NCI-H2029 treated with DMSO at 0.1 percent for 48 hours (cell line): ENCODE measurements around the gene TSSK2.

ENCODE experiments used
- DNase-seq: peaks from one replicate; lab custom pipeline; 2025; lab: John Stamatoyannopoulos, UW

The TSSK2 gene

DNA sequence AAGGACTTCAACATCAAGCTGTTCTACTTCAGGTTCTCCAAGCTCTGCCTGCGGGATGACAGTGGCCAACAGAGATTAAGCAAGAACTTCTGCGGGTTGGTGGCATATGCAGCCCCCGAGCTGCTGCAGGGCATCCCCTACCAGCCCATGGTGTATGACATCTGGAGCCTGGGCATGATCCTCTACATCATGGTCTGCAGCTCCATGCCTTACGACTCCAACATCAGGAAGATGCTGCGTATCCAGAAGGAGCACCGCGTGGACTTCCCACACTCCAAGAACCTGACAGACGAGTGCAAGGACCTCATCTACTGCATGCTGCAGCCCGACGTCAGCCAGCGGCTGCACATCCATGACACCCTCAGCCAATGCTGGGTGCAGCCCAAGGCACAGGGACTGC, 6.1 kb upstream of the TSSK2 start:
- DNase-seq, result no peak

DNA sequence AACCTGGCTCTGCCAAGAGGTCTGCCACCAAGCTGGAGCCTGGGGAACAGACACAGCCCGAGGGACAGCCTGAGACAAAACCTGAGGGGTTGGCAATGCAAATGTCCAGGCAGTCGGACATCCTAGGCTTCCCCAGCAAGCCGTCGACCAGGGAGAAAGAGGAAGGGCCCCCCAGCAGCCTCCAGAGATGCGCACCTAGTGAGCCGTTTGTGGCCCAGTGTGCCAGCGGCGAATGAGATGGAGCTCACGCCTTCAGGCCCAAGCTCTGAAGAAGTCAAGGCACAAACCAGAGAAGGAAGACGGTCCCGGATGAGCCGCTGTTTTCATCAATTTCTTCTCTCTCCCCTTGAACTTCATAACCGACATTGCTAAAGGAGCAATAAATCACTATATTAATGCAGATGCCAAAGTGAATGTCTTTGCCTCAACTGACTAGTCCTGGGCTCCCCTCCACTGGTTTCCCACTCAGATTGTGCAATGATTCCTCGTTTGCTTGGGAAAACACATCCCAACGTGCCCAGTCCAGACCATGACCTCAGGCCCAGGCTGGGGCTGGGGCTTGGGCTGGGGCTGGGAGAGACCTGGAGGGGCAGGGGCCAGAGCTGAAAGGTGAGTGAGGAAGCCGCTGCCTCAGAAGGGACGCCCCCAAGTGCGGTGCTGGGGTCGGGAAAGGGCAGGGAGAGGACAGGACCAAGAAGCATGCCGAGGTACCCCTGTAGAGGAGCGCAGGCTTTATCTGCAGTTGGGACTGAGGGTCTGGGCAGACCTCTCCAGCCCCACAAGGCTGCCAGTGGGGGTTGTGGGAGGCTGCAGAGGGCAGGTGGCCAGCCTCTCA, 5.4 kb upstream of the TSSK2 start:
- no peak for DNase-seq

DNA sequence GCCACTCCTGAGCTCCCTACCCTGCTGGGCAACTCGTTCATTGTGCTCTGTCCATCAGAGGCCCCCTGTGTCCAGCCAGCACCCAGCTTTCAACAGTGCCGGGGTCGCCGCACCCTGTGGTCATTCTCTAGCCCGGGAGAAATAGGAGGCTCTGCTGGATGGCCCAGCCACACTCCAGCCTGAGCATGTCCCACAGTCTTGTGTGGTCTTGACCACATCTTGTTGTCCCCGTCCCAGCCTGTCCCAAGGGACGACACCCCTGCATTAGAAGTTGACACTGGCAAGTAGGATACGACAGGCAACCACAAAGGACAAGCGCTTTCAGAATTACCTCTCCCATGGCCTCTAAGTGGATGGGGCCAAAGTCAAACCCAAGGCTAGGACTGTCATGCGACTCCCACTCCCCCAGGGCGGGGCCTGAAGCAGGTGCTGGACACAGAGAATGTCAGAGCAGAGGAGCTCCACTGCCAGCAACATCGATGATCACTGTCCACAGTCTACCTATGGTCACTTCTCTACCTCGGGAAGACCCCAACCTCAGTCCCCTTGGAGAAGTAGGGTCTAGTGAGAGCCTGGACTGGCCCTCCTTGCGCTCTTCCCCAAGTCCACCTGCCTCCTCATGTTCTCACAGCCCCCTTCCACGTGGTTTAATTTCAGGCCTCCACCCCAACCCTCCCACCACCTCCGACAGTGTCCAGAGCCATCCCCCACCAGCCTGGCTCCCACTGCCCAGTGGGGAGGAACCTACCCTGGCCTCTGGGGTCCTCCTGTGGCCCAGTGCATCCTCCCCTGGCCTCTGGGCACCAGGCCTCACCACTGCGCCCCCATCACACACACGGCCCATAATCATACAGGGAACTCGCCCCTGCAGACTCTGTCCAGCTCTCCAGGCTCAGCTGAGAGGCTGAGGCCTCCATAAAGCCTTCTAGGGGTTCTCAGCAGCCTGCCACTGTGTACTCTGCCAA, 4.5 kb upstream of the TSSK2 start:
- DNase-seq, result no peak

DNA sequence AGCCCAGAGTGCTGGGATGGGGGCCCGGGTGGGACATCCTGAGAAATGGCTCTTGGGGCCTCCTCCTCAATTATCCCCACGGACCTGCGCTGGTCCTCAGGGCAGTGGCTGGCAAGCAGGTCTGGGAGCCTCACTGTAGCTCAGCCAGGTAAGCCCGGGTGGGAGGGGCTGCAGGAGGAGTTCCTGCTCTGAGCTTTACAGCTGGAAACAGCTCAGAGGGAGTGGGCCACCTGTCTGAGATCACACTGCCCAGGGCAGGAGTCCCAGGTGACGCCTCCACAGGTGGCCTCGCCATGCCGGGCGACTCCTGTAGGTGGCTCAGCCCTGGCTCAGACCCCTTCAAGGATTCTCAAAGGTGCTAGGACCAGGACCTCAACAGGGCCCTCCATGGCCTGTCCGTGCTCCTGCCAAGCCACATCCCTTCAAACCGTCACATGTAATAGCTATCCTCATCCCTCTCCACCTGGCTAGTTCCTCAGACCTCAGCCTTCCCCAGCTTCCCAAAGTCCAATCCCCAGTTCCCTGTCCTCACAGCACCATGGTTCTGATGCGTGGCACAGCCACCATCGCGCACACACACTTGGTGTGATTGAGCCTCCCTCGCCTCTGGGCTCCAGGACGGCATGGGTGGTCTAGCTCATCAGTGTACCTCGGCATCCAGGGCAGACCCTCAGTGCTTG, 3.6 kb upstream of the TSSK2 start:
- DNase-seq, result no peak

DNA sequence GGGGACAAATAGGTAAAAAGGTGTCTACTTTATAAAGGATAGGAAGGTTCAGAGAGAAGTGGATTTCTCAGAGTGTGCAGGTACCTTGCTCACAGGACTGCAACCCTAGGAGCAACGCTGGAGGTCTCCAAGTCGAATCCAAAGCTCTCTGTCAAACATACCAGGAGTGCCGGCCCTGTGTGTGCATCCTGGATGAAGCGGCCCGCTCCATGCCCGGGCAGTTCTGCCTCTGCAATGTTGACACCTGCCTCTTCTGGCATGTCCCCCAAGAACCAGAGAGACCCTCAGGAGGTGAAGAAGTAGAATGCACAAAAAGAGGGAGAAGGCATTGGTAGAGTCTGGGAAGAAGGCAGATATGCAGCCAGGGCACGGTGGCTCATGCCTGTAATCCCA, 3.1 kb upstream of the TSSK2 start:
- DNase-seq, result no peak

DNA sequence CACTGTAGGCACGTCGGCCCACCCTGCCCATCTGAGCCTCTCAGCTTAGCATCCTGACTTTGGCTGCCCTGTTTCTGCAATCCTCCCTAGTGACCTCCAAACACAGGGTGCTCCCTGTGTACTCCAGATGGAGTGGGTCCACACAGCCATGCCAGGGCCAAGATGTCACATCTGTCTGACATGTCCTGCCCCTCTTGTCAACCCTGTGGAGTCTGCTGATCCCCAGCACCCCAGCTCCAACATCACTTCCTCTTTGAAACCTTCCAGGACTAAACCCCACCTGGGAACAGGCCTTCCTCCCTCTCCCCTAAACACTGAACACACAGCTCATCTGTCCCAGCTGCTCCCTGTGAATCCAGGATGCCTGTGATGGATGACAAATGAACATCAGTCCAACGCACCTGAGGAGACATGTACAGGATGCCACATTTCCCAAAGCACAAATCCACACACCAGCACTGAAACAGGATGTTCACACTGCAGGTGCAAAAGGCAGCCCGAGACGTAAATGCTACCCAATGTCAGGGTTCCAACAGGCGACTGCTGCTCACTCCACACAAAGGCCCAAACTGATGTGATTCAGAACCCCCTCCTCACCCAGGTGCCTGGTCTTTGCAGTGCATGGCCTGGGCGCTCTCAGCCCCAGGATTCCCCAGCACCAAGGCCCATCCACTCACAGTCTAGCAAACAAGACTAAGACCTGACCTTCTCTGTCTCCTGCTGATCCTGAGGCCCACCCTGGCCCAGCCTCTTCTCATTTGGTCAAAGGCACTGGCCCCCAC, 2.0 kb upstream of the TSSK2 start:
- no peak for DNase-seq

DNA sequence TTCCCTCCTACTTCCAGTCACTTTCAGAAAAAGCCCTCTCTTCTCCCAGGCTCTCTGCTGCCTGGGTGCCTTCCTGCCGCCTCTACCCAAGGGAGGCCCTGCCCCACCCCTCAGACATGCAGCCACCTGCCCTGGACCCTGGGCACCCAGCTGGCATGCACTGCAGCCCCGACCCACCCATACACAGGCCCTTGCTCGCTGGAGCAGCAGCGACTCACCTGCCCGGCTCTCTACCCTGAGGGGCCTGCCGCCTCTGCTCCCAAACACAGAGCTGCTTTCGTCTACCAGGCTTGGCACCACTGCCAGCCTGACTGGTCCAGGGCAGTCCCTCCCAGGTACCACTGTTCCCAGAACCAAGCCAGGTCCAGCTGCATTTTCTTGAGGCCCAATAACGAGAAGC, 1.2 kb upstream of the TSSK2 start:
- no peak for DNase-seq

DNA sequence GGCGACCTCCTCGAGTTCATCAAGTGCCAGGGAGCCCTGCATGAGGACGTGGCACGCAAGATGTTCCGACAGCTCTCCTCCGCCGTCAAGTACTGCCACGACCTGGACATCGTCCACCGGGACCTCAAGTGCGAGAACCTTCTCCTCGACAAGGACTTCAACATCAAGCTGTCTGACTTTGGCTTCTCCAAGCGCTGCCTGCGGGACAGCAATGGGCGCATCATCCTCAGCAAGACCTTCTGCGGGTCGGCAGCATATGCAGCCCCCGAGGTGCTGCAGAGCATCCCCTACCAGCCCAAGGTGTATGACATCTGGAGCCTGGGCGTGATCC, 542 bp downstream of the TSSK2 start:
- DNase-seq, result no peak

DNA sequence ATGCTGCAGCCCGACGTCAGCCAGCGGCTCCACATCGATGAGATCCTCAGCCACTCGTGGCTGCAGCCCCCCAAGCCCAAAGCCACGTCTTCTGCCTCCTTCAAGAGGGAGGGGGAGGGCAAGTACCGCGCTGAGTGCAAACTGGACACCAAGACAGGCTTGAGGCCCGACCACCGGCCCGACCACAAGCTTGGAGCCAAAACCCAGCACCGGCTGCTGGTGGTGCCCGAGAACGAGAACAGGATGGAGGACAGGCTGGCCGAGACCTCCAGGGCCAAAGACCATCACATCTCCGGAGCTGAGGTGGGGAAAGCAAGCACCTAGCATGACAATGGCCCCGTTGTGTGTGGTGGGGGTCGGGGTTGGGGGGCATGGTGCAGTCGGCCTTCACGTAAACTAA, 1.0 kb downstream of the TSSK2 start:
- DNase-seq, result no peak

DNA sequence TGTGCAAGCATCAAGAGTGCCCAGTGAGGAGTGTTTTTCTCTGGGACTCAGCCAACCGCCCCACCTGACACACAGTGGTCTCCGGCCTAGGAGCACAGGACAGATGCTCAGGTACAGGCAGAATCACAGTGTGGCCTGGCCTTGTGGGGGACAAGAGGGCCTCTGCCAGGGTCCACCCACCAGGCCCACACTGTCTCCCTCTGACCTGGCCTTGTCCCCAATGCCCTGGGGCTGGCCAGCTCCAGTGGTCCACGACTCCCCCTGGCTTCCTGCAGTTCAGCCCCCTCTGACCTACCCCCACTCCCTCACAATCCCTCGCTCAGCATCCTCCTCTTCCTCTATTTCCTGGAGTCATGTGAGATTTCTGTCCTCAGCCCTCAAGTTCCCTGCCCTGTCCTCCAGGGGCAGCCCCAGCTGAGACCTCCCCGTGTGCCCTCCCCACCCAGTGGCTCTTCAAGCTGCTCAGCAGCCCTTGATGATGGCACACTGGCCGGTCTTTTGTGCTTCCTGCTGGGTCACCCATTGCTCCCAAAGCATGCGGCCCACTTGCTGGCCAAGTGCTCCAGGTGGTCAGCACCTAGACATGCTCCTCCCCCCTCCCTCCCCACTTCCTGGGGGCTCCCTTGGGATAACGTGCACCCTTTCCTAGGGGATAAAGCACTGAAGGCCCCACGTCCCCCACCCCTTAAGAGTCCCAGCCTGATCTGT, 1.7 kb downstream of the TSSK2 start:
- no peak for DNase-seq

DNA sequence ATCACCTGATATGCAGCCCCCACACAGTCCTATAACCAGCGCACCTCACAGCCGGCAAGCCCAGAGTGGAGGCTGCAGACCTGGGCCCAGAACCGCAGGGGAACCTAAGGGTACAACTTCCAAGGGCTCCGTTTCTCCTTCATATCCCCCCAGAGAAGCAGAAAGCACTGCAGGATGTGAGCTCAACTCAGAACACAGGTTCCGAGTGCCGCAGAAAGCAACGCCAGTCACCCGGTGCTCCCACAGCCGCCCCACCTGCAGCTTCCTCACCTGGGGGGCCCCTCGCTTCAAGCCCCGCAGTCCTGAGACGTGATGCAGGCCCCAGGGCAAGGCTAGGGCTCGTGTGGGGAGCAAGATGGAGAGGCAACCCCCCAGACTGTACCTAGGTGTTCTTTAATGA, 2.5 kb downstream of the TSSK2 start:
- DNase-seq, result no peak

DNA sequence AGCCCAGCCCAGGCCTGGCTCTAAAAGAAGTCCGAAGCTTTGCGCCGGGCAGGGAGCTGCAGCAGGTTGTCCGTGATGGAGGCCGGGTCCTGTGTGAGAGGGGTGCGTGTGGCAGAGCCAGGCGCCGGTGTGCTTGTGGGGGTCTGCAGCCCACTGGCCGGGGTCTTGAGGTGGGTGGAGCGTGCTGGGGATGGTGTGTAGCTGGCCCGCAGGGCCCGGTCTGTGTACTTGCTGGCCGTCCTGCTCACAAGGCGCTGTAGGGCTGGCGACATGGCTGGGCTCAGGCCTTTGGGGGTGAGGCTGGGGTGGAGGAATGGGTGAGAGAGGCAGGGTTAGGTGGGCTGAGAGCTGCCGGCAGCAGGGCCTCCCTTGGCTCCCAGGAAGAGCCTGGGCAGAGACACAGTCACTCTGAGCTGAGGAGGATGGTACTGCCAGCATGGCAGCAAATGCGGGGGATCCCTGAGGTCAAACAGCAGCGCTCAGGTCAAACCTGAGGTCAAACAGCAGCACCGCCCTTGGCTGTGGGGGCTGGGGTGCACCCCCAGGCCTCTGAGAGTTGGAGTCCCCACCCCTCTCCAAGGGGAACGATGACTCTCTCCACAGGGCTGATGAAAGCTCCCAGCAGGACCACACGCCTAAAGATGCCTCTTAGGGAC, 3.2 kb downstream of the TSSK2 start:
- DNase-seq, result no peak

DNA sequence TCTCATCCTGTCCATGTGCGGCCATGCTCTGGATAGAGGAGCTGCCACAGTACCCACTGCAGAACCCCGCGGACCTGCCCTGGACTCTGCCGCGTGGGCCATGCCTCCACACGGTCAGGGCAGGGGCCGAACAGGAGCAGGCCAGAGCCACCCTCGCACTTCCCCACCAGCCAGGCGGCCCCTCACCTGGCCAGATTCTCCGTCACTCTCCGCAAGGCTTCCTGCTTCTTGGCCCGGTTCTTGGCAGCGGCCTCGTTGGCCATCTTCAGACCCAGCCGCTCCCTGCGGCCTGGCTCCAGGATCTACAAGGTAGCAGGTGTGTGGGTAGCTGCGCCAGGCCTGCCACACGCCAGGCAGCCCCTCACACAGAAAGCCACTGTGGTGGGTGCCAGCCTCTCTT, 3.8 kb downstream of the TSSK2 start:
- no peak for DNase-seq

DNA sequence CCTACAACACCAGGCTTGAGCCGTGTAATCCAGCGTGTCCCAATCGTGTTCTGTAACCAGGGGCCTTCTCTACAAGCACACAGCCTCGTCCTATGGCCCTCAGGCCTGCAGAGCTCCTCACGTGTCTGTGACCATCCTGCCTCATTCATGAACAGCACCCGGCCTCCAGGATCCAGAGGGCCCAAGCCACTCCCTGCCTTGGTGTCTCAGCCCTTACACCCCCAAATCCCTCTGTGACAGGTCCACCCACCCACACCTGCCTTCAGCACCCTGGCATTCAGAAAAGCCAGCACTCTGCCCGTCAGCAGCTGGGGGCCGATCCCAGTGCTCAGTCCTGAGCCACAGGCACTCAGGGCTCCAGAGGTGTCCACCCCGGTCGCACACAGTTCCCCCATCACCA, 5.8 kb downstream of the TSSK2 start:
- DNase-seq, result no peak

DNA sequence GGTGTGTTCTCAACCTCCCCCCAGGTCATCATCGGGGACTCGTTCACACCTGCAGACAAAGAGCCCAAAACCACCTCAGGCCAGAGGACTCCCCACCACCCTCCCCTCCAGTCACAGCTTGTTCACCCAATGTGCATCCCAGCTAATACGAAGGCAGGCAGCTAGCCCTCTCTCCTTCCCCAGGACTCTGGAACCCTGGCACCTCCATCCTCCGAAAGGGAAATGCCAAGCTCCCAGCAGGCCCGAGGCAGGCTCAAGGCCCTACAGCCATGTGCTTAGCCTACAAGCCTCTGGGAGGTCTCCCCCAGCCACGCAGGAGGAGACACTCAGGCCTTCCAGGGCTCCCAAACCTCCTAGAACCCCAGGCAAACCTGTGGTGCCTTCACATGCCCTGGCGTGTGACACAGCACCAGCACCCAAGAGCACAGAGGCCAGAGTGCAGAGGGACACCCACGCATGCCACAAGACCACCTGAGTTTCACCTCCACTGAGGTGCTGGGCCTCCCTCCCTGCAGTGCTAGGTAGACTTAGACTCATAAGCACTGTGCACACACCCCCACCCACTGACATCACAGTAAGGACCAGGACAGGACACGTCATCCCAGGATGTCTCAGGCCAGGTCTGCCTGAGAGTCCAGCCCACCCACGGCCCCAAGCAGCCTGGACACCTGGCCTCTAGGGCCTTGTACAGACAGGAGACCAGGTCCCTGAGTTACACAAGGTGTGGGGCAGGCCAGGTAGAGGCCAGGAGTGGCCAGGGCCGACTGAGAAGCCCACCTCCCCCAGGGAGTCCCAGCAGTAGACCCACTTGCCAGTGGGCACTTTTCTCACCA, 6.5 kb downstream of the TSSK2 start:
- no peak for DNase-seq

DNA sequence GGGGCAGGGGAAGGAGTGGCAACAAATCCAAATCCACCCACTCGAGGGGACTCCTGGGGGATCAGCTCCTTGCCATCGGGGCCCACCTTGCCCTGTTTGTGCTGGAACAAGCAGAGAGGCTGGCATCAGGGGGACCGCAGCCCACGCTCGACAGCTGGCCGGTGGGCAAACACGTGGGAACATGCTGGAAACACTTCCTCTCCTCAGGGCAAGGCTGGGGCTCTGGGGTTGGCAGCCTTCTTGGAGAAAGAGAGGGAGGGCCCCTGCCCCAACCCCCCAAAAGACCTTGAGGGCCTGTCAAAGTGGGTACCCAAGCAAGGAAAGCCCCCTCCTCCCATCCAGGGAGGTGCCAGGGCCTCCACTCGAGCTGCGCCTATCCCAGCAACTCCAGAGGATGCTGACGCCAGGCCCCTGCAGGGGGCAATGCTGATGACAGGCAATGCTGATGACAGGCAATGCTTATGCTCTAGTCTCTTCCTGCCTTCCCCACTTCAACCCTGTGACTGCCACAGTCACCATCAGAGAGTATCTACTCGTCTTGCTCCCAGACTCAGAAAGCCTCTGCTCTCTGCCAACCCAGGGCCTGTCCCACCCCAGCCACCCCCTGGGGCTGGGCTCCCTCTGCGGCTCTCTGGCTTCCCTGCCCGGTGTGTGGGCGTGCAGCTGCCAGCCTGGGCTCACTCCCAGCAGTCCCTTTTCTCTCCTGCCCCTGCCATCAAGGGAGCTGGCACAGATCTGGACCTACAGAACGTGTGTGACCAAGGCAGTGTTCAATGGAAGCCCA, 7.3 kb downstream of the TSSK2 start:
- no peak for DNase-seq

DNA sequence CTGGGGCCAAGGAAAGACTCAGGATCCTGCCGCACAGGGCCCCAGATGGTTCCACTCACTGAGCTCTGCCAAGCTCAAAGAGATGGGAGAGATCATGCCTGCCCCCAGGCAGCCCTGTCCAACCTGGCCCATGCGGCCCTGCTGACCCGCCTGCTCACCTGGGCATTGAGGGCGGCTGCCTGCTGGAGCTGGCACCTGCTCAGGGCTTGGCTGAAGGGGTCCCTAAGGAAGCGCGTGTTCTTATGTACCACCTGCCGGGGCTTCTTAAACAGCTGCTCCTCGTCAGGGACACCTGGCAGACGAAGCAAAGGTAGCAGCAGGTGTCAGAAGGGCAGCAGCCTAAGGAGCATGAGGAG, 7.9 kb downstream of the TSSK2 start:
- no peak for DNase-seq

DNA sequence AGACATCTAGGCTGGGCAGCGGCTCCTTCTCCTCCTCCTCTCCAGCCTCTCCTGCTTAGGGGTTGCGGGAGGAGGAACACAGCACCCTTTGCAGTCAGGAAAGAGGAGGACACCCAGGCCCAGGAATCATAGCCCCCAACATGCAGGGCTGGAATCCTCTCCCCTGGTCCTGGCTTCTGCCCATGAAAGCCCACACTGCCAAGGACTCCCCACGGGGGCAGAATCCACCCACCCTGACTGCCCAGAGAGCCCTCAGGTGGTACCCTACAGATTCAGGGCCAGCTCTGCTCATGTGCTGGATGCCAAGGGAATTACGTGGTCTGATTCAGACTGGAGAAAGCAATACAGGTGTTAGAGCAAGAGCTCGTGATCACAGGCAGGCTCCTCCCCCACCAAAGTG, 8.9 kb downstream of the TSSK2 start:
- no peak for DNase-seq

DNA sequence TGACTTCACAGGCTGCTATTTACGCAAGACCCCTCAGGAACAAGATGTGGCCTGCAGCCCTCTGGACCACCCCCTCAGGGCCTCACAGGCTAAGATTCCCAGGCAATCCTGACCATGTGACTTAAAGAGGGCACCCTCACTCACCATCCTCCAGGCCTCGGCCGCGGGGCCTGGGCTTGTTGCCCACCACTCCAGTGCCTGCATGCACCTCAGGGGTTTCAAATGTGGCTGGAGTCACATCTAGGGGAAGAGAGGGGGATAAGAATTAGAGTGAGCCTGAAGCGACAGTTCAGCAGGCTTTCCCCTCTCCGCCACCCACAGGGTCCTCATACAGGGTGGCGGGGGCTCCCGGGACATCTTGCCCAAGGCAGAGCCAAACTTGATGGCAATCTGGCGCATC, 11.3 kb downstream of the TSSK2 start:
- no peak for DNase-seq
